ENCODE measurements around the gene PTPN3. TPM values are rescaled to one million over a fixed set of nuclear protein-coding genes. Genes with fewer than 3 reads are reported as not detected.

The PTPN3 gene
- total RNA-seq, 4 donors from 2014 or later: 11.8 to 21.6 (median 14.1) TPM

GRCh38 chr9:109379513-109379912 lies 118.6 kb downstream of the PTPN3 start:
- Histone ChIP-seq H3K4me1 (no peaks in the 10 kb centered on the region), H3K27ac (no peak overlapping the region), H3K4me3 (no peak overlapping the region), H3K36me3 (peaks cover 7 to 72% (median 15%) of the 10 kb centered on the region in 3 donors), H3K27me3 (peaks cover 0 to 3% (median 0%) of the 10 kb centered on the region in 4 donors), H3K9me3 (no peaks in the 10 kb centered on the region)
- 75 to 85% methylated on average over 6 to 7 of the region's 7 CpGs for WGBS, 2 donors
- no peak for TF ChIP-seq CTCF (IDR thresholded peaks at IDR 0.05)
- no peak for TF ChIP-seq POLR2A (IDR thresholded peaks at IDR 0.05)
- no peak for DNase-seq
- intact Hi-C loops (cut with DNase I): no loop called here

- TF ChIP-seq POLR2A (IDR thresholded peaks at IDR 0.05) (no peak), CTCF (IDR thresholded peaks at IDR 0.05) (no peak)
- intact Hi-C loops (cut with DNase I): no loop called here
- WGBS, 2 donors: 72 to 86% methylated on average over 4 of the region's 4 CpGs
Observed at GRCh38 chr9:109378316-109378715, 119.8 kb downstream of the PTPN3 start.

GRCh38 chr9:109372246-109372645 lies 125.9 kb downstream of the PTPN3 start:
- TF ChIP-seq POLR2A (IDR thresholded peaks at IDR 0.05) (no peak), CTCF (IDR thresholded peaks at IDR 0.05) (no peak)
- Histone ChIP-seq H3K9me3 (no peaks in the 10 kb centered on the region), H3K36me3 (no peaks in the 10 kb centered on the region), H3K27ac (no peak overlapping the region), H3K4me1 (no peaks in the 10 kb centered on the region), H3K4me3 (no peak overlapping the region), H3K27me3 (no peaks in the 10 kb centered on the region)
- 73 to 83% methylated on average over 3 to 5 of the region's 5 CpGs for WGBS, 2 donors
- no peak for DNase-seq
- intact Hi-C loops (cut with DNase I): no loop called here

More at GRCh38 chr9:109378316-109378715, 119.8 kb downstream of the PTPN3 start:
- DNase-seq: no peak
- no peak overlapping the region for H3K4me3 ChIP-seq
- peaks cover 0 to 3% (median 0%) of the 10 kb centered on the region in 4 donors for H3K27me3 ChIP-seq
- no peaks in the 10 kb centered on the region for H3K9me3 ChIP-seq
- H3K36me3 ChIP-seq: peaks cover 7 to 60% (median 9%) of the 10 kb centered on the region in 3 donors
- H3K27ac ChIP-seq: no peak overlapping the region
- H3K4me1 ChIP-seq: no peaks in the 10 kb centered on the region

GRCh38 chr9:109371374-109371773 lies 126.7 kb downstream of the PTPN3 start:
- no peaks in the 10 kb centered on the region for H3K4me1 ChIP-seq
- no peaks in the 10 kb centered on the region for H3K36me3 ChIP-seq
- intact Hi-C loops (cut with DNase I): no loop called here
- no peak overlapping the region for H3K27ac ChIP-seq
- no peak for DNase-seq
- no peak for TF ChIP-seq POLR2A (IDR thresholded peaks at IDR 0.05)
- TF ChIP-seq CTCF (IDR thresholded peaks at IDR 0.05): no peak
- no peaks in the 10 kb centered on the region for H3K27me3 ChIP-seq
- H3K4me3 ChIP-seq: no peak overlapping the region
- WGBS, 2 donors: 88 to 100% methylated on average over 1 of the region's 1 CpG
- H3K9me3 ChIP-seq: no peaks in the 10 kb centered on the region

GRCh38 chr9:109369285-109369684 lies 128.8 kb downstream of the PTPN3 start:
- H3K36me3 ChIP-seq: no peaks in the 10 kb centered on the region
- WGBS, 2 donors: 25 to 73% methylated on average over 2 of the region's 2 CpGs
- no peak for DNase-seq
- no peaks in the 10 kb centered on the region for H3K4me1 ChIP-seq
- H3K27me3 ChIP-seq: peaks cover 0 to 5% (median 0%) of the 10 kb centered on the region in 4 donors
- TF ChIP-seq CTCF (IDR thresholded peaks at IDR 0.05) (no peak), POLR2A (IDR thresholded peaks at IDR 0.05) (no peak)
- intact Hi-C loops (cut with DNase I): no loop called here
- H3K27ac ChIP-seq: no peak overlapping the region
- H3K9me3 ChIP-seq: no peaks in the 10 kb centered on the region
- H3K4me3 ChIP-seq: no peak overlapping the region

All from esophagus squamous epithelium (tissue), 5 donors.